Stomach (tissue), 4 donors: ENCODE measurements around the gene GUF1.

Experiments used
- CTCF ChIP-seq, 7 experiments: fragments of 450-650 bp in 4 of 7; fragments of 200-600 bp in 3 of 7; sonication (generic) in 3 of 7; IDR thresholded peaks; one replicate each; pipeline ENCODE4 v1.5.1; 2016 to 2019; ENCODE audit warnings: antibody characterized with exemption in 7 of 7, control low read depth in 2 of 7, mild to moderate bottlenecking in 1 of 7
- POLR2A ChIP-seq, 4 donors: fragments of 450-650 bp; IDR thresholded peaks; one replicate each; pipeline ENCODE4 v1.6.1; 2016; ENCODE audit warnings: antibody characterized with exemption in 4 of 4, control low read depth in 2 of 4, mild to moderate bottlenecking in 1 of 4, moderate library complexity in 1 of 4
- POLR2AphosphoS5 ChIP-seq, 3 donors: sonication (generic); formaldehyde crosslinking; IDR thresholded peaks; one replicate each; pipeline ENCODE4 v1.6.1; 2016; ENCODE audit warnings: antibody characterized with exemption in 3 of 3

DNA sequence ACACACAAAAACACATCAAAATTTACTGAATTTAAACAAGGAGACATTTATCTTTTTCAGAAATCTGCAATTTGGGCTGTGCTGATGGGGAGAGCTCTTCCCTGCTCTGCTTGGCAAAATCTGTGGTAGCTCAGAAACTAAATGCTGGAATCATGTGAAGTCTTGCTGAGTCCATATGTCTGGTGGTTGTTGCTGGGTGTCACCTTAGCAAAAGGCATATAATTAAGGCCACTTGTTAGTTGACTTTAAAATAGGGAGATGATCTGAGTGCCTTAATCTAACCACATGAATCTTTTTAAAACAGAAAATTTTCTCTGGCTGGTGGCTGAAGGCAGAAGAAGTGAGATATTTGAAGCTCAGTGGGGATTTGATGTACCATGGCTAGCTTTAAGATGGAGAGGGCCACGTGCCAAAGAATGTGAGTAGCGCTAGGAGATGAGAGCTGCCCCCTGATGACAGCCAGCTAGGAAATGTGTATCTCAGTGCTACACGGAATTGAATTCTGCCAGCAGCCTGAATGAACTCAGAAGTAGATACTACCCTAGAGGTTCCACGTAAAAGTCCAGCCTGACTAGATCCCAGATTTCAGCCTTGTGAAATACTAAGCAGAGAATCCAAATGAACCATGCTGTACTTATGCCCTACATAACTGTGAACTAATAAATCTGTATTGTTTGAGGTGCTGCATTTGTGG lies 7.6 kb upstream of the GUF1 start:
- TF ChIP-seq CTCF (IDR thresholded peaks at IDR 0.05) (no peak), POLR2A (IDR thresholded peaks at IDR 0.05) (no peak), POLR2AphosphoS5 (IDR thresholded peaks at IDR 0.05) (no peak)
